Measurements from ENCODE around the gene CTTN.
A peak's percentile ranks its signal among the peaks of the same experiment; 100 is the strongest.
"Not testable (repeated sequence)": the region's sequence is repeated elsewhere in the genome, so short reads cannot be mapped to it uniquely, and the experiment has no call there.

Gene CTTN

GRCh38 chr11:70381872-70382861 is 16.2 kb upstream of the CTTN start:
- no peak for DNase-seq

GRCh38 chr11:70383664-70384565 is 14.4 kb upstream of the CTTN start:
- no peak for DNase-seq

- no peak for DNase-seq
Observed at GRCh38 chr11:70384566-70385152, 13.7 kb upstream of the CTTN start.

- DNase-seq, result no peak
Observed at GRCh38 chr11:70387564-70387963, 10.8 kb upstream of the CTTN start.

GRCh38 chr11:70389201-70389600 is 9.1 kb upstream of the CTTN start:
- no peak for DNase-seq

GRCh38 chr11:70390882-70391281 is 7.4 kb upstream of the CTTN start:
- DNase-seq, result not testable (repeated sequence)

GRCh38 chr11:70394211-70394950 is 3.9 kb upstream of the CTTN start:
- no peak for DNase-seq

GRCh38 chr11:70397336-70397982 is 870 bp upstream of the CTTN start:
- DNase-seq, result peak; percentile 64

- DNase-seq, result peak; percentile 17
Observed at GRCh38 chr11:70398834-70399680, 728 bp downstream of the CTTN start.

GRCh38 chr11:70399681-70400112 is 1.4 kb downstream of the CTTN start:
- peak; percentile 38 for DNase-seq

GRCh38 chr11:70400643-70401042 is 2.3 kb downstream of the CTTN start:
- DNase-seq, result no peak

GRCh38 chr11:70402016-70402415 is 3.7 kb downstream of the CTTN start:
- no peak for DNase-seq

GRCh38 chr11:70402685-70403084 is 4.4 kb downstream of the CTTN start:
- no peak for DNase-seq

- DNase-seq, result no peak
Observed at GRCh38 chr11:70404244-70404643, 5.9 kb downstream of the CTTN start.

- no peak for DNase-seq
Observed at GRCh38 chr11:70405679-70406395, 7.5 kb downstream of the CTTN start.

GRCh38 chr11:70407121-70407520 is 8.8 kb downstream of the CTTN start:
- no peak for DNase-seq

- peak; percentile 43 for DNase-seq
Observed at GRCh38 chr11:70407814-70408213, 9.5 kb downstream of the CTTN start.

- DNase-seq, result not testable (repeated sequence)
Observed at GRCh38 chr11:70408326-70408725, 10.0 kb downstream of the CTTN start.

- no peak for DNase-seq
Observed at GRCh38 chr11:70409437-70409836, 11.1 kb downstream of the CTTN start.

GRCh38 chr11:70409871-70410270 is 11.5 kb downstream of the CTTN start:
- no peak for DNase-seq
